ENCODE data around the gene PNCK. TPM values are rescaled to one million over a fixed set of nuclear protein-coding genes. Genes with fewer than 3 reads are reported as not detected.

The PNCK gene
- total and polyA plus RNA-seq, 8 donors = 0.28 to 0.99 (median 0.49) TPM; not detected in 3

GRCh38 chrX:153633607-153634180 lies 39.9 kb downstream of the PNCK start:
- FAIRE-seq (no peak), ATAC-seq (no peak), DNase-seq (peak in 1 of 6 donors; percentile 64)
- no peak for TF ChIP-seq CTCF (IDR thresholded peaks at IDR 0.05)
- intact Hi-C loops (cut with DNase I) = no loop called here
- no peaks in the 10 kb centered on the region for H3K9me3 ChIP-seq
- H3K4me3 ChIP-seq = no peak overlapping the region
- no peaks in the 10 kb centered on the region for H3K27me3 ChIP-seq
- no peak overlapping the region for H3K27ac ChIP-seq
- WGBS, 2 donors = 69 to 76% methylated on average over 14 to 15 of the region's 15 CpGs
- no peaks in the 10 kb centered on the region for H3K36me3 ChIP-seq
- no peaks in the 10 kb centered on the region for H3K4me1 ChIP-seq

- no peaks in the 10 kb centered on the region for H3K36me3 ChIP-seq
- WGBS, 2 donors = 91 to 94% methylated on average over 14 of the region's 14 CpGs
- TF ChIP-seq CTCF (IDR thresholded peaks at IDR 0.05) = no peak
- H3K4me1 ChIP-seq = no peaks in the 10 kb centered on the region
- intact Hi-C loops (cut with DNase I) = no loop called here
- H3K27me3 ChIP-seq = no peaks in the 10 kb centered on the region
- ATAC-seq = no peak
- H3K9me3 ChIP-seq = no peaks in the 10 kb centered on the region
- DNase-seq = peak in 1 of 6 donors; percentile 50
- H3K4me3 ChIP-seq = no peak overlapping the region
- no peak for FAIRE-seq
- no peak overlapping the region for H3K27ac ChIP-seq
Measured at GRCh38 chrX:153633048-153633447, 40.6 kb downstream of the PNCK start.

- TF ChIP-seq CTCF (IDR thresholded peaks at IDR 0.05) = no peak
- DNase-seq (no peak), FAIRE-seq (no peak), ATAC-seq (no peak)
- Histone ChIP-seq H3K27me3 (no peaks in the 10 kb centered on the region), H3K4me1 (no peaks in the 10 kb centered on the region), H3K9me3 (no peaks in the 10 kb centered on the region), H3K4me3 (no peak overlapping the region), H3K36me3 (no peaks in the 10 kb centered on the region), H3K27ac (no peak overlapping the region)
- WGBS, 2 donors = 75 to 91% methylated on average over 7 of the region's 7 CpGs
- intact Hi-C loops (cut with DNase I) = no loop called here
Measured at GRCh38 chrX:153632595-153632946, 41.0 kb downstream of the PNCK start.

- H3K4me3 ChIP-seq = no peak overlapping the region
- ATAC-seq = no peak
- no peak for TF ChIP-seq CTCF (IDR thresholded peaks at IDR 0.05)
- no peaks in the 10 kb centered on the region for H3K9me3 ChIP-seq
- H3K36me3 ChIP-seq = no peaks in the 10 kb centered on the region
- H3K27me3 ChIP-seq = no peaks in the 10 kb centered on the region
- FAIRE-seq = no peak
- H3K4me1 ChIP-seq = no peaks in the 10 kb centered on the region
- peak in 1 of 6 donors; percentile 52 for DNase-seq
- 87 to 92% methylated on average over 19 of the region's 19 CpGs for WGBS, 2 donors
- H3K27ac ChIP-seq = no peak overlapping the region
- intact Hi-C loops (cut with DNase I) = no loop called here
Measured at GRCh38 chrX:153631907-153632594, 41.6 kb downstream of the PNCK start.

- FAIRE-seq = no peak
Measured at GRCh38 chrX:153631346-153631745, 42.3 kb downstream of the PNCK start.

More at GRCh38 chrX:153631346-153631745, 42.3 kb downstream of the PNCK start:
- no peaks in the 10 kb centered on the region for H3K27me3 ChIP-seq
- no peak overlapping the region for H3K27ac ChIP-seq
- ATAC-seq (no peak), DNase-seq (no peak)
- WGBS, 2 donors = 86 to 89% methylated on average over 2 of the region's 2 CpGs
- no peak overlapping the region for H3K4me3 ChIP-seq
- intact Hi-C loops (cut with DNase I) = no loop called here
- H3K4me1 ChIP-seq = no peaks in the 10 kb centered on the region
- H3K36me3 ChIP-seq = no peaks in the 10 kb centered on the region
- no peaks in the 10 kb centered on the region for H3K9me3 ChIP-seq
- no peak for TF ChIP-seq CTCF (IDR thresholded peaks at IDR 0.05)

Measured in pancreas (tissue), 10 donors.